ENCODE results near the gene LDHD. TPM values are rescaled to one million over a fixed set of nuclear protein-coding genes. Genes with fewer than 3 reads are reported as not detected.

LDHD gene
- total and polyA plus RNA-seq, 9 of the 15 experiments (the other 6 are each of a cell fraction or from before 2014, with no cell fraction given), result 0.19 to 0.86 (median 0.54) TPM; not detected in 3

- in situ Hi-C loops (cut with MboI), result no loop called here
- no peaks in the 10 kb centered on the region for H3K9me1 ChIP-seq (ENCODE audit: control insufficient read depth, insufficient read depth, low read length)
- WGBS (ENCODE audit: insufficient coverage, low coverage, missing lambda C conversion rate), result 79% methylated on average over 3 of the region's 3 CpGs
- peaks cover 12 to 15% of the 10 kb centered on the region in 2 experiments for H3K4me1 ChIP-seq (replicated peaks in 1 of 2; ENCODE audit: control insufficient read depth in 2 of 2, insufficient read depth in 2 of 2, low read length in 2 of 2)
- H3K36me3 ChIP-seq (ENCODE audit: control insufficient read depth, insufficient read depth, low read length), result peaks cover 18% of the 10 kb centered on the region; the same call in 2 of the 3 replicates
- H3K9ac ChIP-seq (ENCODE audit: insufficient read depth in 1 of 2, low read depth in 2 of 2, low read length in 2 of 2), result no peak overlapping the region
- no peak overlapping the region for H3K4me3 ChIP-seq
- POLR2A ChIA-PET, result interaction anchor here (2.2 kb wide), 1 partner anchor 10 kb away, joined by 8 read pairs; no protein-coding TSS in a partner anchor
- DNase-seq (ENCODE audit: extremely low read depth in 1 of 4, low spot score in 3 of 4) (no peak), ATAC-seq (no peak), FAIRE-seq (no peak)
- no peaks in the 10 kb centered on the region; the same call in 1 of the 3 replicates for H3K79me2 ChIP-seq (ENCODE audit: control insufficient read depth, insufficient read depth, low read length)
- no peaks in the 10 kb centered on the region for H4K20me1 ChIP-seq (replicated peaks; ENCODE audit: control insufficient read depth, insufficient read depth, low read length)
- BruUV-seq (replicated peaks), result no TSS peak
- H2AFZ ChIP-seq (ENCODE audit: low read depth, low read length), result no peak overlapping the region
- CTCF ChIA-PET (ENCODE audit: low intra/inter-chr PET ratio), result no interaction called here
- no peaks in the 10 kb centered on the region for H3K27me3 ChIP-seq (ENCODE audit: control insufficient read depth in 2 of 2, insufficient read depth in 2 of 2, low read length in 2 of 2)
- H3K9me3 ChIP-seq (replicated peaks; ENCODE audit: control insufficient read depth, insufficient read depth, low read depth, low read length), result no peaks in the 10 kb centered on the region
- H3K27ac ChIP-seq (ENCODE audit: extremely low read depth, low read depth, low read length), result no peak overlapping the region
- intact Hi-C loops (cut with micrococcal nuclease), result no loop called here
- H3K4me2 ChIP-seq (ENCODE audit: insufficient read depth, low read length), result no peak overlapping the region
- TF ChIP-seq LEF1 (IDR thresholded peaks at IDR 0.05), result no peak
- TF ChIP-seq ZNF175 (CRISPR knock-in tag; IDR thresholded peaks at IDR 0.05; ENCODE audit: low read depth), result no peak
- TF ChIP-seq ATF4 (CRISPR knock-in tag; IDR thresholded peaks at IDR 0.05), result no peak
- no peak for TF ChIP-seq ZNF785 (CRISPR knock-in tag; IDR thresholded peaks at IDR 0.05)
- TF ChIP-seq NEUROD1 (IDR thresholded peaks at IDR 0.05; ENCODE audit: borderline replicate concordance, low read depth, low read length, partially characterized antibody), result no peak
- TF ChIP-seq CEBPZ (IDR thresholded peaks at IDR 0.05; ENCODE audit: borderline replicate concordance, low read depth, low read length), result no peak
- TF ChIP-seq NFE2L1 (tag; IDR thresholded peaks at IDR 0.05; ENCODE audit: borderline replicate concordance, low read depth), result no peak
- TF ChIP-seq GATA2 (CRISPR knock-in tag; IDR thresholded peaks at IDR 0.05), result no peak
- no peak for TF ChIP-seq PHB (CRISPR knock-in tag; IDR thresholded peaks at IDR 0.05)
- TF ChIP-seq ZC3H8 (IDR thresholded peaks at IDR 0.05), result no peak
- TF ChIP-seq USF1 (CRISPR knock-in tag; IDR thresholded peaks at IDR 0.05), result no peak
- no peak for TF ChIP-seq SMC3 (conservative IDR thresholded peaks at IDR 0.05; ENCODE audit: insufficient read depth, low read depth, low read length)
- no peak for TF ChIP-seq ZNF639 (CRISPR knock-in tag; conservative IDR thresholded peaks at IDR 0.05 in 1 of 2, IDR thresholded peaks at IDR 0.05 in 1 of 2)
- TF ChIP-seq PURB (CRISPR knock-in tag; IDR thresholded peaks at IDR 0.05; ENCODE audit: low read depth), result no peak
These were observed 14.9 kb downstream of the LDHD start for GRCh38 chr16:75101635-75102034.
